Measurements from ENCODE around the gene TFR2. TPM values are rescaled to one million over a fixed set of nuclear protein-coding genes. Genes with fewer than 3 reads are reported as not detected.

Gene TFR2
- total and polyA plus RNA-seq, 10 donors, result 1.7 to 6.6 (median 2.1) TPM

DNA sequence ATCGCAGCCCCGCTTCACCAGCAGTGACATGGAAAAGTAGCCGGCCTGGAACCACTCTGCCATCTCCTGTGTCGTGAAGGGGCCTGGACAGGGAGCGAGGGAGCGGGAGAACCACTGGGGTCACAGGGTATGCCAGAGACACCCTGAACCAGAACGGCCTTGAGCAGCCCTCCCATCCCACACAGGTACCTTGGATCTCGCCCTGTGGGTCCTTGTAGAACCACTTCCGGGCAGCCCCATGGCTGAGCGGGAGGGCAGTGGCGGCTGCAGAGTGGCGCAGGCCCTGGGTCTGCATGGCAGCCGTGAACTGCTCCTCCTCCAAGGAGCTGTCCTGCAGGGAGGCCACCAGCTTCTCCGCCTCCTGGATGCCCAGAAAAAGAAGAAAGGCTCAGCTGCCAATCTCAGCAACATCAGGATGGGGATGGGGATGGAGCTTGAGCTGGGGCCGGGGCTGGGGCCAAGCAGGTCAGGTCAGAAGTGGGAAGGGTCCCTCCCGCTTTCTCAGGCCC, 43.2 kb upstream of the TFR2 start:
- TF ChIP-seq POLR2AphosphoS5 (IDR thresholded peaks at IDR 0.05), result peak in 1 of 3 donors; percentile 1
- TF ChIP-seq POLR2A (IDR thresholded peaks at IDR 0.05), result no peak
- Histone ChIP-seq H3K4me3 (no peak overlapping the region), H3K36me3 (peaks cover 0 to 100% (median 93%) of the 10 kb centered on the region in 6 donors), H3K27ac (no peak overlapping the region), H3K9me3 (no peaks in the 10 kb centered on the region), H3K4me1 (peaks cover 6 to 40% (median 20%) of the 10 kb centered on the region in 6 donors), H3K27me3 (replicated peaks in 1 of 7) (no peaks in the 10 kb centered on the region)
- DNase-seq, result no peak
- 93 to 96% (median 94%) methylated on average over 9 to 16 of the region's 16 CpGs for WGBS, 5 donors
- intact Hi-C loops (cut with DNase I; ENCODE audit: low total_unique reads), result no loop called here

GRCh38 chr7:100683659-100684533, 42.5 kb upstream of the TFR2 start:
- intact Hi-C loops (cut with DNase I; ENCODE audit: low total_unique reads), result no loop called here
- H3K27ac ChIP-seq, result no peak overlapping the region
- 91 to 98% (median 94%) methylated on average over 13 to 37 of the region's 37 CpGs for WGBS, 5 donors
- TF ChIP-seq POLR2AphosphoS5 (IDR thresholded peaks at IDR 0.05), result peak in 2 of 3 donors; percentile 16 to 60
- TF ChIP-seq, protein P1, sequence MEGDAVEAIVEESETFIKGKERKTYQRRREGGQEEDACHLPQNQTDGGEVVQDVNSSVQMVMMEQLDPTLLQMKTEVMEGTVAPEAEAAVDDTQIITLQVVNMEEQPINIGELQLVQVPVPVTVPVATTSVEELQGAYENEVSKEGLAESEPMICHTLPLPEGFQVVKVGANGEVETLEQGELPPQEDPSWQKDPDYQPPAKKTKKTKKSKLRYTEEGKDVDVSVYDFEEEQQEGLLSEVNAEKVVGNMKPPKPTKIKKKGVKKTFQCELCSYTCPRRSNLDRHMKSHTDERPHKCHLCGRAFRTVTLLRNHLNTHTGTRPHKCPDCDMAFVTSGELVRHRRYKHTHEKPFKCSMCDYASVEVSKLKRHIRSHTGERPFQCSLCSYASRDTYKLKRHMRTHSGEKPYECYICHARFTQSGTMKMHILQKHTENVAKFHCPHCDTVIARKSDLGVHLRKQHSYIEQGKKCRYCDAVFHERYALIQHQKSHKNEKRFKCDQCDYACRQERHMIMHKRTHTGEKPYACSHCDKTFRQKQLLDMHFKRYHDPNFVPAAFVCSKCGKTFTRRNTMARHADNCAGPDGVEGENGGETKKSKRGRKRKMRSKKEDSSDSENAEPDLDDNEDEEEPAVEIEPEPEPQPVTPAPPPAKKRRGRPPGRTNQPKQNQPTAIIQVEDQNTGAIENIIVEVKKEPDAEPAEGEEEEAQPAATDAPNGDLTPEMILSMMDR (IDR thresholded peaks at IDR 0.05 in 8 of 11, conservative IDR thresholded peaks at IDR 0.05 in 3 of 11), result no peak
- peaks cover 0 to 40% (median 17%) of the 10 kb centered on the region in 6 donors for H3K4me1 ChIP-seq
- H3K36me3 ChIP-seq, result peaks cover 0 to 100% (median 97%) of the 10 kb centered on the region in 6 donors
- H3K27me3 ChIP-seq (replicated peaks in 1 of 7), result no peaks in the 10 kb centered on the region
- H3K4me3 ChIP-seq, result no peak overlapping the region
- no peak for DNase-seq
- no peaks in the 10 kb centered on the region for H3K9me3 ChIP-seq

DNA sequence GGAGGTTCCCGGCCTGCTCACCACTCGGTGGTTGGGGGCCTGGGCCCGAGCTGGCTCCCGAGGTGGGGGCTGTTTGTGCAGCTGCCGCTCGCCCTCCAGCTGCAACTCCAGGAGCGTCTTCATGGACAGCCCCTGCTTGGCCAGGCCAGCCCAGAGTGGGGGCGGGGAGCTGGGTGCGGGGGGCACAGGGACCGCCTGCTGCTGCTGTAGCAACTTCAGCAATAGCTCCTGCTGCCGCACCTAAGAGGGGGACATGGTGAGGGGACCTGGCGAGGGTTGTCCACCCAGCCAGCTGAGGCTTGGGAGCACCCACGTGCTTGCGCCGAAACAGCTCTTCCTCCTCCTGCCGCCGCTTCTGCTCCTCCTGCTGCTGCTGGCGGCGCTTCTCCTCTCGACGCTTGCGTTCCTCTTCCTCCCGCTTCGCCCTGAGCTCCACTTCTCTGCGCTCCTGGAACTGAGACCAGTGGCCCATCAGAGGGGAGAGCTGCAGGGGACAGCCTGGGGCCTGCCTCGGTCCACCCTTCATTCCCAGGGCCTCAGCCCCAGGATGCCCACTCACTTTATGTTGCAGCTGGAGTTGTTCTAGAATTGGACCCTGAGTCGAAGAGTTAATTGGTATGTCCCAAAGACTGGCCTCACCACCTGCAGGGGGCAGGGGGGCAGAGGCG, 41.8 kb upstream of the TFR2 start:
- WGBS, 5 donors, result 85 to 91% (median 90%) methylated on average over 17 to 28 of the region's 28 CpGs
- Histone ChIP-seq H3K4me1 (peaks cover 0 to 40% (median 18%) of the 10 kb centered on the region in 6 donors), H3K36me3 (peaks cover 0 to 100% (median 99%) of the 10 kb centered on the region in 6 donors), H3K4me3 (no peak overlapping the region), H3K9me3 (no peaks in the 10 kb centered on the region), H3K27me3 (replicated peaks in 1 of 7) (no peaks in the 10 kb centered on the region), H3K27ac (no peak overlapping the region)
- DNase-seq, result peak; percentile 78
- intact Hi-C loops (cut with DNase I; ENCODE audit: low total_unique reads), result no loop called here
- TF ChIP-seq, protein P1 (IDR thresholded peaks at IDR 0.05 in 8 of 11, conservative IDR thresholded peaks at IDR 0.05 in 3 of 11), result no peak
- peak in 1 of 3 donors; percentile 47 for TF ChIP-seq POLR2AphosphoS5 (IDR thresholded peaks at IDR 0.05)

- H3K4me3 ChIP-seq, result no peak overlapping the region
- H3K4me1 ChIP-seq, result peaks cover 0 to 47% (median 23%) of the 10 kb centered on the region in 6 donors
- H3K36me3 ChIP-seq, result peaks cover 0 to 100% (median 99%) of the 10 kb centered on the region in 6 donors
- H3K9me3 ChIP-seq, result no peaks in the 10 kb centered on the region
- peak; percentile 78 for DNase-seq
- peak overlapping the region in 2 of 8 donors; percentile 30 to 99 for H3K27ac ChIP-seq
- TF ChIP-seq, protein P1 (IDR thresholded peaks at IDR 0.05 in 8 of 11, conservative IDR thresholded peaks at IDR 0.05 in 3 of 11), result no peak
- TF ChIP-seq POLR2A (IDR thresholded peaks at IDR 0.05) (no peak), POLR2AphosphoS5 (IDR thresholded peaks at IDR 0.05) (peak in 2 of 3 donors; percentile 21 to 74)
- WGBS, 5 donors, result 82 to 94% (median 86%) methylated on average over 11 to 25 of the region's 25 CpGs
- intact Hi-C loops (cut with DNase I; ENCODE audit: low total_unique reads), result no loop called here
- H3K27me3 ChIP-seq (replicated peaks in 1 of 7), result no peaks in the 10 kb centered on the region
Measured at GRCh38 chr7:100682228-100682741, 40.9 kb upstream of the TFR2 start.
